Fibroblast of lung (primary cell): Measurements from ENCODE around the gene NHS. TPM values are rescaled to one million over a fixed set of nuclear protein-coding genes. Genes with fewer than 3 reads are reported as not detected.

Source experiments
- DNase-seq, 2 donors: peaks; one replicate each; pipeline versions ENCODE4 v3.0.0 to v3.0.0-alpha.2; 2010; ENCODE audit warnings: low read depth in 2 of 2
- H2AFZ ChIP-seq: 2 replicates; pipeline ENCODE4 v1.5.1; 2012; ENCODE audit warnings: low read length, control low read depth, inconsistent platforms
- H3K27ac ChIP-seq: 2 replicates; pipeline ENCODE4 v1.5.1; 2011; ENCODE audit warnings: low read length, control low read depth; ENCODE audit not compliant: insufficient read depth
- H3K27me3 ChIP-seq: 2 replicates; pipeline ENCODE4 v1.5.1; 2011; ENCODE audit warnings: mild to moderate bottlenecking, low read length; ENCODE audit not compliant: control insufficient read depth, insufficient read depth
- H3K36me3 ChIP-seq: 2 replicates; pipeline ENCODE4 v1.5.1; 2011; ENCODE audit warnings: low read length; ENCODE audit not compliant: control insufficient read depth, insufficient read depth
- H3K4me1 ChIP-seq: 2 replicates; pipeline ENCODE4 v1.5.1; 2011; ENCODE audit warnings: low read length; ENCODE audit not compliant: control insufficient read depth, insufficient read depth; ENCODE audit errors: extremely low read depth
- H3K4me2 ChIP-seq: 2 replicates; pipeline ENCODE4 v1.5.1; 2011; ENCODE audit warnings: low read length, control low read depth; ENCODE audit not compliant: insufficient read depth; ENCODE audit errors: extremely low read depth
- H3K4me3 ChIP-seq, 4 experiments: fragments of 200-600 bp in 1 of 4; sonication (generic) in 1 of 4; replicated peaks in 1 of 4; 2 replicates each; pipeline ENCODE4 v1.5.1; 2011 to 2016; ENCODE audit warnings: low read length in 4 of 4, low read depth in 3 of 4, mild to moderate bottlenecking in 3 of 4, control low read depth in 2 of 4, inconsistent platforms in 1 of 4, mixed read lengths in 1 of 4; ENCODE audit not compliant: insufficient read depth in 1 of 4; ENCODE audit errors: control extremely low read depth in 1 of 4
- H3K79me2 ChIP-seq: 2 replicates; pipeline ENCODE4 v1.5.1; 2012; ENCODE audit warnings: mild to moderate bottlenecking, low read length, inconsistent platforms; ENCODE audit not compliant: control insufficient read depth, insufficient read depth
- H3K9ac ChIP-seq: 2 replicates; pipeline ENCODE4 v1.5.1; 2011; ENCODE audit warnings: mild to moderate bottlenecking, low read length, control low read depth; ENCODE audit not compliant: insufficient read depth
- H3K9me3 ChIP-seq: 2 replicates; pipeline ENCODE4 v1.5.1; 2012; ENCODE audit warnings: low read depth, low read length; ENCODE audit not compliant: control insufficient read depth, insufficient read depth
- H4K20me1 ChIP-seq: 2 replicates; pipeline ENCODE4 v1.5.1; 2011; ENCODE audit warnings: low read length; ENCODE audit not compliant: control insufficient read depth, insufficient read depth; ENCODE audit errors: extremely low read depth
- EZH2 ChIP-seq: IDR thresholded peaks from 2 replicates; pipeline ENCODE4 v1.5.1; 2012; ENCODE audit warnings: low read length, control low read depth, mild to moderate bottlenecking; ENCODE audit errors: missing control alignments
- polyA plus RNA-seq, 2 donors: library from polyadenylated mRNA; depleted of rRNA in 1 of 2; stranded (reverse) in 1 of 2; unstranded in 1 of 2; fragments of >200 nt; gene quantifications; 2 replicates each; pipeline ENCODE4 v1.2.1, GENCODE V29; 2011 to 2012; ENCODE audit warnings: missing spikeins in 1 of 2
- total RNA-seq: library from RNA; depleted of rRNA; stranded (reverse); fragments of >200 nt; gene quantifications from 2 replicates; pipeline ENCODE4 v1.2.1, GENCODE V29; 2014
- TF ChIP-seq, protein P1 (sequence below), 2 donors: IDR thresholded peaks in 1 of 2; conservative IDR thresholded peaks in 1 of 2; 1 replicate in 1 of 2; 2 replicates in 1 of 2; pipeline ENCODE4 v1.5.1; 2011 to 2012; ENCODE audit warnings: low read length in 2 of 2, control low read depth in 1 of 2, inconsistent platforms in 1 of 2, low read depth in 1 of 2, mild to moderate bottlenecking in 1 of 2

The NHS gene
- total and polyA plus RNA-seq, 2 donors (not counting 1 experiment from before 2014, with no cell fraction given) = 1.4 to 3.8 TPM

DNA sequence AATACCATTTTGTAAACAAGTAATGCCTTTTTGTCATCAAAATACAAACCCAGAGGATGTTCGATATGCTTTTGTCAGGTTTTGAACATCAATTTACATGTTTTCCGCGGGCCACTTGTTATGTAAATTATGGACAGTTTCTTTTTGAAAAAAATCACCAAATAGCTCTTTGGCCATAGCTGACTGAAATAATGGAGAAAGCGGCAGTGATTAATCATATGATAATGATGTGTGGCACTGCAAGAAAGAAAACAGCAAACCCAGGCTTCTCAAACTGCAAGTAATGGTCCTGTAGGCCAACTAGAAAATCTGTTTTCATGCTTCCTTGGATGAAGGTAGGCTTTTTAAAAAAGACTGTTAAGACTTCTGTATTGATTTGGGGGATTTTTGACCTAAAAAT is 346.7 kb downstream of the NHS start:
- no peaks in the 10 kb centered on the region for H3K4me1 ChIP-seq
- no peaks in the 10 kb centered on the region for H3K79me2 ChIP-seq
- H3K36me3 ChIP-seq = no peaks in the 10 kb centered on the region
- H3K27me3 ChIP-seq = no peaks in the 10 kb centered on the region
- no peak overlapping the region for H2AFZ ChIP-seq
- no peaks in the 10 kb centered on the region for H4K20me1 ChIP-seq
- H3K4me3 ChIP-seq = no peak overlapping the region
- H3K9me3 ChIP-seq = no peaks in the 10 kb centered on the region
- no peak for DNase-seq
- TF ChIP-seq, protein P1, sequence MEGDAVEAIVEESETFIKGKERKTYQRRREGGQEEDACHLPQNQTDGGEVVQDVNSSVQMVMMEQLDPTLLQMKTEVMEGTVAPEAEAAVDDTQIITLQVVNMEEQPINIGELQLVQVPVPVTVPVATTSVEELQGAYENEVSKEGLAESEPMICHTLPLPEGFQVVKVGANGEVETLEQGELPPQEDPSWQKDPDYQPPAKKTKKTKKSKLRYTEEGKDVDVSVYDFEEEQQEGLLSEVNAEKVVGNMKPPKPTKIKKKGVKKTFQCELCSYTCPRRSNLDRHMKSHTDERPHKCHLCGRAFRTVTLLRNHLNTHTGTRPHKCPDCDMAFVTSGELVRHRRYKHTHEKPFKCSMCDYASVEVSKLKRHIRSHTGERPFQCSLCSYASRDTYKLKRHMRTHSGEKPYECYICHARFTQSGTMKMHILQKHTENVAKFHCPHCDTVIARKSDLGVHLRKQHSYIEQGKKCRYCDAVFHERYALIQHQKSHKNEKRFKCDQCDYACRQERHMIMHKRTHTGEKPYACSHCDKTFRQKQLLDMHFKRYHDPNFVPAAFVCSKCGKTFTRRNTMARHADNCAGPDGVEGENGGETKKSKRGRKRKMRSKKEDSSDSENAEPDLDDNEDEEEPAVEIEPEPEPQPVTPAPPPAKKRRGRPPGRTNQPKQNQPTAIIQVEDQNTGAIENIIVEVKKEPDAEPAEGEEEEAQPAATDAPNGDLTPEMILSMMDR (conservative IDR thresholded peaks at IDR 0.05 in 1 of 2, IDR thresholded peaks at IDR 0.05 in 1 of 2; ENCODE audit: low read depth in 1 of 2, low read length in 2 of 2) = no peak
- TF ChIP-seq EZH2 = no peak
- no peak overlapping the region for H3K27ac ChIP-seq
- H3K9ac ChIP-seq = no peak overlapping the region
- no peak overlapping the region for H3K4me2 ChIP-seq

DNA sequence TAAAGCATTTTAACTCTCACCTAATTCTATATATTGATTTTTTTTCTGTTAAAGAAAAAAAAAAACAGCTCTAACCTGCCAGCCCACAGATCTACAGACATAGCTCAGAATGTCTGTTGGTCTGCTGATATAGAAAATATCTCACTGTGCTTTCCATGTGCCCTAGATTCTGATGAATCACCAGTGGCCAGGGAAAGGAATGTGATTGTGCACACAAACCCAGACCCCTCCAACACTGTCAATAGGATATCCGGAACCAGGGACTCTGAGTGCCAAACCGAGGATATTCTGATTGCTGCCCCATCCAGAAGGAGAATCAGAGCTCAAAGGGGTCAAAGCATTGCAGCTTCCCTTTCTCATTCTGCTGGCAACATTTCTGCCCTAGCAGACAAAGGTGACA is 350.2 kb downstream of the NHS start:
- no peak overlapping the region for H2AFZ ChIP-seq
- no peaks in the 10 kb centered on the region for H3K4me1 ChIP-seq
- H3K27ac ChIP-seq = no peak overlapping the region
- no peaks in the 10 kb centered on the region for H3K9me3 ChIP-seq
- no peak for TF ChIP-seq EZH2
- TF ChIP-seq, protein P1 (conservative IDR thresholded peaks at IDR 0.05 in 1 of 2, IDR thresholded peaks at IDR 0.05 in 1 of 2; ENCODE audit: low read depth in 1 of 2, low read length in 2 of 2) = no peak
- no peaks in the 10 kb centered on the region for H3K79me2 ChIP-seq
- H4K20me1 ChIP-seq = no peaks in the 10 kb centered on the region
- H3K9ac ChIP-seq = no peak overlapping the region
- no peaks in the 10 kb centered on the region for H3K36me3 ChIP-seq
- no peak overlapping the region for H3K4me2 ChIP-seq
- DNase-seq = peak in 1 of 2 donors; percentile 37
- H3K4me3 ChIP-seq = no peak overlapping the region
- no peaks in the 10 kb centered on the region for H3K27me3 ChIP-seq

DNA sequence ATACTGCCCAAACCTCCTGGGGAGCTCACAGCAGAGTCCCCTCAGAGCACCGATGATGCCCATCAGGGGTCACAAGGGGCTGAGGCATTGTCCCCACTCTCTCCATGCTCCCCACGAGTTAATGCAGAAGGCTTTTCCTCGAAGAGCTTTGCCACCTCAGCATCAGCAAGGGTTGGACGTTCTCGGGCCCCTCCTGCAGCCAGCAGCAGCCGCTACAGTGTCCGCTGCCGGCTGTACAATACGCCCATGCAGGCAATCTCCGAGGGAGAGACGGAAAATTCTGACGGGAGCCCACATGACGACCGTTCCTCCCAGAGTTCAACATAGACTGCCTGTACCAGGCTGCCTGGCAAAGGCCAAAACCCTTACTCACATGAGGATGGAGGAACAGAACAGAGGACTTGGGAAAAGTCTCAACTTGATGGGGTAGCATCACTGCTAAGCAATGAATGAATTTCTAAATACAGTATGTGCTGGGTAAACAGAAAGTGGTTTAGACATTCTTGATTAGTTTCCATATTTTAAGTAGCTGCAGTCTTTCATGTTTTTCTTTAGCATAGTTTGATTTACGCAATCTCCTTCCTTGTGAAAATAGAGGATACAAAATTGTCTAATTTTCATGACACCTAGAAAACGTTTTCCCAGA is 357.3 kb downstream of the NHS start:
- no peaks in the 10 kb centered on the region for H3K9me3 ChIP-seq
- H3K27me3 ChIP-seq = no peaks in the 10 kb centered on the region
- DNase-seq = peak; percentile 19 to 57
- no peaks in the 10 kb centered on the region for H3K4me1 ChIP-seq
- no peak overlapping the region for H3K9ac ChIP-seq
- no peak overlapping the region for H3K4me3 ChIP-seq
- H4K20me1 ChIP-seq = no peaks in the 10 kb centered on the region
- no peaks in the 10 kb centered on the region for H3K79me2 ChIP-seq
- H2AFZ ChIP-seq = no peak overlapping the region
- no peak overlapping the region for H3K27ac ChIP-seq
- no peak overlapping the region for H3K4me2 ChIP-seq
- TF ChIP-seq, protein P1 (conservative IDR thresholded peaks at IDR 0.05 in 1 of 2, IDR thresholded peaks at IDR 0.05 in 1 of 2; ENCODE audit: low read depth in 1 of 2, low read length in 2 of 2) = no peak
- TF ChIP-seq EZH2 = no peak
- H3K36me3 ChIP-seq = no peaks in the 10 kb centered on the region
